PC-3 (cell line): ENCODE results near the gene MAGI1. TPM values are rescaled to one million over a fixed set of nuclear protein-coding genes. Genes with fewer than 3 reads are reported as not detected.

ENCODE experiments used
- ATAC-seq: fragments of 200-7000 bp; cut with Tn5 transposase; 2 replicates; pipeline ENCODE4 v1.9.1; 2020; ENCODE audit warnings: mild to moderate bottlenecking, moderate library complexity
- BruUV-seq: library from RNA; stranded (reverse); fragments of 400-500 nt; replicated peaks from 2 replicates; lab custom pipeline; 2021; lab: Mats Ljungman, UMichigan
- CTCF ChIA-PET: fragments of 300-600 bp; sonication (Branson Sonifier 250); formaldehyde crosslinking; loops from one replicate; lab custom pipeline; 2022; ENCODE audit warnings: antibody characterized with exemption; lab: Charles Lee
- POLR2A ChIA-PET: fragments of 300-600 bp; sonication (Branson Sonifier 250); formaldehyde crosslinking; loops from one replicate; lab custom pipeline; 2022; ENCODE audit warnings: antibody characterized with exemption; ENCODE audit not compliant: unreplicated experiment; lab: Charles Lee
- DNase-seq: peaks from one replicate; pipeline ENCODE4 v3.0.0-alpha.2; 2015
- H2AFZ ChIP-seq: fragments of 300-600 bp; sonication (generic); 2 replicates; pipeline ENCODE4 v1.6.0; 2016; ENCODE audit warnings: antibody characterized with exemption, low read length
- H3F3A ChIP-seq: fragments of 300-600 bp; sonication (generic); one replicate; pipeline ENCODE4 v1.6.0; 2017; ENCODE audit warnings: antibody characterized with exemption, low read length, control low read depth, mild to moderate bottlenecking; ENCODE audit not compliant: unreplicated experiment
- H3K27ac ChIP-seq: fragments of 300-600 bp; sonication (generic); 2 replicates; pipeline ENCODE4 v1.5.1; 2016; ENCODE audit warnings: mild to moderate bottlenecking, low read length
- H3K27me3 ChIP-seq: fragments of 300-600 bp; sonication (generic); 2 replicates; pipeline ENCODE4 v1.6.1; 2016; ENCODE audit warnings: low read length, mixed read lengths
- H3K36me3 ChIP-seq: fragments of 300-600 bp; sonication (generic); 2 replicates; pipeline ENCODE4 v1.6.1; 2016; ENCODE audit warnings: low read depth, mixed run types, low read length, mixed read lengths
- H3K4me1 ChIP-seq: fragments of 300-600 bp; sonication (generic); 2 replicates; pipeline ENCODE4 v1.5.1; 2016; ENCODE audit warnings: low read length; ENCODE audit not compliant: insufficient read depth
- H3K4me2 ChIP-seq: fragments of 300-600 bp; sonication (generic); 2 replicates; pipeline ENCODE4 v1.6.0; 2016; ENCODE audit warnings: low read length
- H3K4me3 ChIP-seq: fragments of 300-600 bp; sonication (generic); 2 replicates; pipeline ENCODE4 v1.5.1; 2016; ENCODE audit warnings: mild to moderate bottlenecking, low read length, mixed read lengths
- H3K79me2 ChIP-seq: fragments of 300-600 bp; sonication (generic); 2 replicates; pipeline ENCODE4 v1.6.1; 2017; ENCODE audit warnings: low read length, mixed read lengths
- H3K9ac ChIP-seq: fragments of 300-600 bp; sonication (generic); 2 replicates; pipeline ENCODE4 v1.6.0; 2016; ENCODE audit warnings: mild to moderate bottlenecking, low read length
- H3K9me2 ChIP-seq: fragments of 300-600 bp; sonication (generic); replicated peaks from 2 replicates; pipeline ENCODE4 v1.6.1; 2016; ENCODE audit warnings: mixed run types, low read length, mixed read lengths
- H3K9me3 ChIP-seq: fragments of 300-600 bp; sonication (generic); 2 replicates; pipeline ENCODE4 v1.6.1; 2016; ENCODE audit warnings: low read length, mixed read lengths
- H4K20me1 ChIP-seq: fragments of 300-600 bp; sonication (generic); 2 replicates; pipeline ENCODE4 v1.6.1; 2016; ENCODE audit warnings: low read length, mixed read lengths
- EZH2 ChIP-seq: fragments of 300-600 bp; sonication (generic); IDR thresholded peaks from one replicate; pipeline ENCODE4 v1.6.1; 2017; ENCODE audit warnings: antibody characterized with exemption, mild to moderate bottlenecking, low read length; ENCODE audit not compliant: unreplicated experiment
- EZH2phosphoT487 ChIP-seq: fragments of 300-600 bp; sonication (generic); IDR thresholded peaks from 2 replicates; pipeline ENCODE4 v1.6.1; 2018; ENCODE audit warnings: mild to moderate bottlenecking, antibody characterized with exemption, low read length, borderline replicate concordance
- intact Hi-C: fragments of 100-400 bp; cut with micrococcal nuclease; formaldehyde crosslinking; loops from 2 replicates; pipeline ENCODE4 v1.9.0; 2023
- total RNA-seq: library from RNA; depleted of rRNA; stranded (reverse); fragments of >200 nt; gene quantifications from 2 replicates; pipeline ENCODE4 v1.2.3, GENCODE V29; 2014
- TF ChIP-seq, protein P1 (sequence below): fragments of 300-600 bp; sonication (generic); conservative IDR thresholded peaks from 2 replicates; pipeline ENCODE4 v1.5.1; 2017; ENCODE audit warnings: antibody characterized with exemption, low read depth, mild to moderate bottlenecking, low read length

The MAGI1 gene
- total RNA-seq, 1 experiment from 2014 or later, result 8.9 TPM

DNA sequence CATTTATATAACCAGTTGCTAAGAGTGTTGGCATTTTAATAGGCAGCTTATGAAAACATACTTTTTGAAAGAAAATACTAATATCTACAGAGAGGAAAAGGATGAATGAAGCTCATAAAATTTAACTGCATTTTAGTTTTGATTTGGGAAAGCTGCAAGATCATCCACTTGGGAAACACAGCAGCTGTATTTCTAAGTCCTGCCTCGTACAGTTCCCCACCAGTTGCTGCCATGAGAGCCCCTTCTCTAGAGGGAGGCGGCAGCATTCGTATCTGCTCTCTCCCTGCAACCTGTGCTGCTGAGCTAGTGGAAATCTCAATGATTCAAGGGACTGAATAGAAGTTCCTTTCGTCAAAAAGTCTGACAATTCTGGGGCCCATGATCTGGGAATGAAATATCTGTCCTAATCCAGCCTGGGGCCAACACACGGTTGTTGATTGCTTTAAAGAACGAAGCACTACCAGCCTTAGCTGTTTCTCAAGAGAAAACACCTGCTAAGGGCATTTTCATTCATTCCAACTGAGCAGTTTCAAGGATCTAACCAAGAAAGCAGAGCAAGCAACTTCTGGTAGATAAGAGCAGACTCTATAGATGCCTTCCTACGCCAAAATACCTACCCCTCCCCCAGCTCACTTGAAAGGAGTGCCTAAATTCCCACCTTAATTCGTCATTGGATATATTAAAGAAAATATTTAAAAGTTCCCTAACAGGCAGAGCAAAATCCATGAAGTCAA, 223.7 kb downstream of the MAGI1 start:
- TF ChIP-seq, protein P1, sequence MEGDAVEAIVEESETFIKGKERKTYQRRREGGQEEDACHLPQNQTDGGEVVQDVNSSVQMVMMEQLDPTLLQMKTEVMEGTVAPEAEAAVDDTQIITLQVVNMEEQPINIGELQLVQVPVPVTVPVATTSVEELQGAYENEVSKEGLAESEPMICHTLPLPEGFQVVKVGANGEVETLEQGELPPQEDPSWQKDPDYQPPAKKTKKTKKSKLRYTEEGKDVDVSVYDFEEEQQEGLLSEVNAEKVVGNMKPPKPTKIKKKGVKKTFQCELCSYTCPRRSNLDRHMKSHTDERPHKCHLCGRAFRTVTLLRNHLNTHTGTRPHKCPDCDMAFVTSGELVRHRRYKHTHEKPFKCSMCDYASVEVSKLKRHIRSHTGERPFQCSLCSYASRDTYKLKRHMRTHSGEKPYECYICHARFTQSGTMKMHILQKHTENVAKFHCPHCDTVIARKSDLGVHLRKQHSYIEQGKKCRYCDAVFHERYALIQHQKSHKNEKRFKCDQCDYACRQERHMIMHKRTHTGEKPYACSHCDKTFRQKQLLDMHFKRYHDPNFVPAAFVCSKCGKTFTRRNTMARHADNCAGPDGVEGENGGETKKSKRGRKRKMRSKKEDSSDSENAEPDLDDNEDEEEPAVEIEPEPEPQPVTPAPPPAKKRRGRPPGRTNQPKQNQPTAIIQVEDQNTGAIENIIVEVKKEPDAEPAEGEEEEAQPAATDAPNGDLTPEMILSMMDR, result no peak
- TF ChIP-seq EZH2 (no peak), EZH2phosphoT487 (no peak)
- Histone ChIP-seq H3F3A (no peaks in the 10 kb centered on the region), H3K27me3 (no peaks in the 10 kb centered on the region), H3K27ac (no peak overlapping the region), H3K4me1 (no peaks in the 10 kb centered on the region), H4K20me1 (no peaks in the 10 kb centered on the region), H3K4me2 (no peak overlapping the region), H3K4me3 (no peak overlapping the region), H3K9me3 (no peaks in the 10 kb centered on the region), H3K9ac (no peak overlapping the region), H2AFZ (no peak overlapping the region), H3K36me3 (no peaks in the 10 kb centered on the region), H3K9me2 (no peaks in the 10 kb centered on the region), H3K79me2 (no peaks in the 10 kb centered on the region)
- DNase-seq (no peak), ATAC-seq (peak; percentile 45; the same call in 1 of the 2 replicates)
- ChIA-PET CTCF (no interaction called here), POLR2A (no interaction called here)
- BruUV-seq, result no TSS peak
- intact Hi-C loops, result no loop called here

DNA sequence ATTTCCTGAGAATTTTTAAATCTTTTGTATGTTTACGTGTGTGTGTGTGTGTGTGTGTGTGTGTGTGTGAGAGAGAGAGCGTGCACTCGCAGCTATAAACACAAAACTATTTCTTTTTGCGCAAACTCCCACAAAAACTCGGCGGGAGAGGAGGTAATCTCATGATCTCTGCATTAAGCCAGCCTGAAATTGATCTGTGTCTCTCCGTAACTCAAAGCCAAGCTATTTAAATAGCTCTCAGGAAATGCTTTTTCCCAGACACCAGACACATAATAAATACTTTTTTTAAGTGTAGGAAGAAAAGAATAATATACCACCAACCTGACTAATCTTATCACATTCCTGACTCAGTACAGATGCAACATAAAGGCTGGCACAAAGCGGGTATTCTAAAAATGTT, 226.8 kb downstream of the MAGI1 start:
- CTCF ChIA-PET, result no interaction called here
- H3K36me3 ChIP-seq, result no peaks in the 10 kb centered on the region
- no peak for DNase-seq
- no peaks in the 10 kb centered on the region for H4K20me1 ChIP-seq
- intact Hi-C loops, result no loop called here
- no peak overlapping the region for H3K4me2 ChIP-seq
- TF ChIP-seq EZH2 (no peak), EZH2phosphoT487 (no peak)
- TF ChIP-seq, protein P1, result no peak
- no peaks in the 10 kb centered on the region for H3F3A ChIP-seq
- H3K4me1 ChIP-seq, result peaks cover 4% of the 10 kb centered on the region; the same call in 1 of the 2 replicates
- no peaks in the 10 kb centered on the region for H3K9me3 ChIP-seq
- POLR2A ChIA-PET, result no interaction called here
- H3K79me2 ChIP-seq, result no peaks in the 10 kb centered on the region
- ATAC-seq, result no peak
- H3K27me3 ChIP-seq, result no peaks in the 10 kb centered on the region
- H3K27ac ChIP-seq, result no peak overlapping the region
- H2AFZ ChIP-seq, result no peak overlapping the region
- H3K9ac ChIP-seq, result no peak overlapping the region
- H3K9me2 ChIP-seq, result no peaks in the 10 kb centered on the region
- H3K4me3 ChIP-seq, result no peak overlapping the region
- BruUV-seq, result no TSS peak

GRCh38 chr3:65811086-65811761, 227.5 kb downstream of the MAGI1 start:
- BruUV-seq, result no TSS peak

More at GRCh38 chr3:65811086-65811761, 227.5 kb downstream of the MAGI1 start:
- H3K9me3 ChIP-seq, result no peaks in the 10 kb centered on the region
- no peak overlapping the region for H3K4me3 ChIP-seq
- H3K36me3 ChIP-seq, result no peaks in the 10 kb centered on the region
- no peak for DNase-seq
- TF ChIP-seq EZH2, result no peak
- TF ChIP-seq, protein P1, result no peak
- no peak for TF ChIP-seq EZH2phosphoT487
- H3K79me2 ChIP-seq, result no peaks in the 10 kb centered on the region
- H2AFZ ChIP-seq, result no peak overlapping the region
- no peaks in the 10 kb centered on the region for H3F3A ChIP-seq
- H3K9ac ChIP-seq, result no peak overlapping the region
- H3K9me2 ChIP-seq, result no peaks in the 10 kb centered on the region
- no peaks in the 10 kb centered on the region for H3K27me3 ChIP-seq
- no peak overlapping the region for H3K4me2 ChIP-seq
- intact Hi-C loops, result no loop called here
- peaks cover 4% of the 10 kb centered on the region; the same call in 1 of the 2 replicates for H3K4me1 ChIP-seq
- H4K20me1 ChIP-seq, result no peaks in the 10 kb centered on the region
- ATAC-seq, result no peak
- ChIA-PET CTCF (no interaction called here), POLR2A (no interaction called here)
- H3K27ac ChIP-seq, result no peak overlapping the region
